Parathyroid adenoma (tissue), 2 donors: ENCODE results near the gene RNPEPL1.
"Not testable (repeated sequence)": the region's sequence is repeated elsewhere in the genome, so short reads cannot be mapped to it uniquely, and the experiment has no call there.

Experiments
- H2AFZ ChIP-seq: fragments of 300-600 bp; sonication (generic); one replicate; pipeline ENCODE4 v1.7.0; 2017; ENCODE audit warnings: antibody characterized with exemption, mild to moderate bottlenecking
- H3K27ac ChIP-seq: fragments of 300-600 bp; sonication (generic); one replicate; pipeline ENCODE4 v1.7.0; 2017
- H3K27me3 ChIP-seq: fragments of 300-600 bp; sonication (generic); one replicate; pipeline ENCODE4 v1.7.0; 2017; ENCODE audit warnings: low read length; ENCODE audit not compliant: control insufficient read depth, insufficient read depth
- H3K36me3 ChIP-seq: fragments of 300-600 bp; sonication (generic); one replicate; pipeline ENCODE4 v1.7.0; 2017; ENCODE audit warnings: low read length; ENCODE audit not compliant: control insufficient read depth, insufficient read depth
- H3K4me1 ChIP-seq: fragments of 300-600 bp; sonication (generic); one replicate; pipeline ENCODE4 v1.7.0; 2017; ENCODE audit warnings: control low read depth
- H3K4me2 ChIP-seq: fragments of 300-600 bp; sonication (generic); one replicate; pipeline ENCODE4 v1.7.0; 2017; ENCODE audit warnings: low read length
- H3K4me3 ChIP-seq: fragments of 300-600 bp; sonication (generic); one replicate; pipeline ENCODE4 v1.7.0; 2017; ENCODE audit warnings: low read depth, low read length
- H3K79me2 ChIP-seq: fragments of 300-600 bp; sonication (generic); one replicate; pipeline ENCODE4 v1.7.0; 2017; ENCODE audit warnings: control low read depth
- H3K9ac ChIP-seq: fragments of 300-600 bp; sonication (generic); one replicate; pipeline ENCODE4 v1.7.0; 2017; ENCODE audit warnings: mild to moderate bottlenecking
- H3K9me3 ChIP-seq: fragments of 300-600 bp; sonication (generic); one replicate; pipeline ENCODE4 v1.7.0; 2017; ENCODE audit warnings: low read length; ENCODE audit not compliant: control insufficient read depth
- CTCF ChIP-seq: fragments of 300-600 bp; sonication (generic); IDR thresholded peaks from one replicate; pipeline ENCODE4 v1.7.0; 2017; ENCODE audit warnings: antibody characterized with exemption, mild to moderate bottlenecking
- donor health status: primary hyperparathyroidism.

The RNPEPL1 gene

GRCh38 chr2:240520974-240521350 is 47.3 kb upstream of the RNPEPL1 start:
- Histone ChIP-seq H3K4me2 (no peak overlapping the region), H3K36me3 (peaks cover 2% of the 10 kb centered on the region), H3K79me2 (peaks cover 2% of the 10 kb centered on the region), H3K4me3 (no peak overlapping the region), H3K4me1 (no peaks in the 10 kb centered on the region), H3K27me3 (no peaks in the 10 kb centered on the region), H3K27ac (no peak overlapping the region), H3K9me3 (no peaks in the 10 kb centered on the region), H3K9ac (no peak overlapping the region), H2AFZ (no peak overlapping the region)
- TF ChIP-seq CTCF: no peak

- not testable (repeated sequence) for H3K9me3 ChIP-seq, H2AFZ ChIP-seq, H3K36me3 ChIP-seq, H3K4me3 ChIP-seq, H3K9ac ChIP-seq, H3K27ac ChIP-seq, H3K4me1 ChIP-seq, H3K27me3 ChIP-seq, H3K4me2 ChIP-seq, H3K79me2 ChIP-seq
Measured at GRCh38 chr2:240521885-240522284, 46.4 kb upstream of the RNPEPL1 start.

GRCh38 chr2:240522406-240522805 is 45.9 kb upstream of the RNPEPL1 start:
- H3K9ac ChIP-seq: no peak overlapping the region
- H3K4me3 ChIP-seq: no peak overlapping the region
- no peaks in the 10 kb centered on the region for H3K27me3 ChIP-seq
- H3K36me3 ChIP-seq: peaks cover 2% of the 10 kb centered on the region
- H3K4me1 ChIP-seq: no peaks in the 10 kb centered on the region
- no peak overlapping the region for H2AFZ ChIP-seq
- peaks cover 2% of the 10 kb centered on the region for H3K79me2 ChIP-seq
- no peak overlapping the region for H3K27ac ChIP-seq
- H3K4me2 ChIP-seq: no peak overlapping the region
- H3K9me3 ChIP-seq: no peaks in the 10 kb centered on the region
- no peak for TF ChIP-seq CTCF

- H3K27ac ChIP-seq: no peak overlapping the region
- H3K79me2 ChIP-seq: peaks cover 2% of the 10 kb centered on the region
- H3K9ac ChIP-seq: no peak overlapping the region
- TF ChIP-seq CTCF: no peak
- no peaks in the 10 kb centered on the region for H3K4me1 ChIP-seq
- no peak overlapping the region for H2AFZ ChIP-seq
- no peak overlapping the region for H3K4me3 ChIP-seq
- H3K9me3 ChIP-seq: no peaks in the 10 kb centered on the region
- peaks cover 2% of the 10 kb centered on the region for H3K36me3 ChIP-seq
- H3K4me2 ChIP-seq: no peak overlapping the region
- H3K27me3 ChIP-seq: no peaks in the 10 kb centered on the region
Measured at GRCh38 chr2:240523451-240524281, 44.6 kb upstream of the RNPEPL1 start.

GRCh38 chr2:240524963-240525718 is 43.1 kb upstream of the RNPEPL1 start:
- peaks cover 2% of the 10 kb centered on the region for H3K36me3 ChIP-seq
- no peaks in the 10 kb centered on the region for H3K9me3 ChIP-seq
- no peak for TF ChIP-seq CTCF

More at GRCh38 chr2:240524963-240525718, 43.1 kb upstream of the RNPEPL1 start:
- H2AFZ ChIP-seq: no peak overlapping the region
- no peak overlapping the region for H3K9ac ChIP-seq
- H3K27ac ChIP-seq: no peak overlapping the region
- no peak overlapping the region for H3K4me3 ChIP-seq
- H3K79me2 ChIP-seq: peaks cover 2% of the 10 kb centered on the region
- no peak overlapping the region for H3K4me2 ChIP-seq
- no peaks in the 10 kb centered on the region for H3K4me1 ChIP-seq
- H3K27me3 ChIP-seq: no peaks in the 10 kb centered on the region
